ENCODE measurements around the gene TNF.

TNF gene

GRCh38 chr6:31556307-31556706 is 19.1 kb upstream of the TNF start:
- Histone ChIP-seq H3K27me3 (no peaks in the 10 kb centered on the region), H3K4me2 (peak overlapping the region; percentile 98), H3K9ac (peak overlapping the region; percentile 58), H3K4me3 (no peak overlapping the region), H3K27ac (peak overlapping the region; percentile 80), H3K36me3 (peaks cover 11% of the 10 kb centered on the region; the same call in 1 of the 2 replicates), H3K4me1 (peaks cover 86% of the 10 kb centered on the region), H3K9me3 (no peaks in the 10 kb centered on the region), H4K20me1 (no peaks in the 10 kb centered on the region)
- TF ChIP-seq Cebpa-rat (IDR thresholded peaks at IDR 0.05), result no peak

GRCh38 chr6:31557443-31558317 is 17.7 kb upstream of the TNF start:
- Histone ChIP-seq H3K9ac (peak overlapping the region; percentile 80), H3K9me3 (no peaks in the 10 kb centered on the region), H3K4me1 (peaks cover 92% of the 10 kb centered on the region), H3K27me3 (no peaks in the 10 kb centered on the region), H3K27ac (peak overlapping the region; percentile 96), H4K20me1 (no peaks in the 10 kb centered on the region), H3K4me3 (peak overlapping the region; percentile 61), H3K4me2 (peak overlapping the region; percentile 98), H3K36me3 (peaks cover 11% of the 10 kb centered on the region; the same call in 1 of the 2 replicates)
- no peak for TF ChIP-seq Cebpa-rat (IDR thresholded peaks at IDR 0.05)

GRCh38 chr6:31558318-31558625 is 17.1 kb upstream of the TNF start:
- H3K4me3 ChIP-seq, result peak overlapping the region; percentile 61
- H3K4me2 ChIP-seq, result peak overlapping the region; percentile 98
- peaks cover 98% of the 10 kb centered on the region for H3K4me1 ChIP-seq
- peaks cover 6% of the 10 kb centered on the region; the same call in 1 of the 2 replicates for H3K36me3 ChIP-seq
- H3K9ac ChIP-seq, result peak overlapping the region; percentile 80
- H4K20me1 ChIP-seq, result no peaks in the 10 kb centered on the region
- H3K27ac ChIP-seq, result peak overlapping the region; percentile 96
- TF ChIP-seq Cebpa-rat (IDR thresholded peaks at IDR 0.05), result no peak
- no peaks in the 10 kb centered on the region for H3K27me3 ChIP-seq
- H3K9me3 ChIP-seq, result no peaks in the 10 kb centered on the region

- no peak for TF ChIP-seq Cebpa-rat (IDR thresholded peaks at IDR 0.05)
- Histone ChIP-seq H3K36me3 (0 out of 2 replicates have a peak, but pooled peaks cover 4% of the 10 kb centered on the region), H4K20me1 (no peaks in the 10 kb centered on the region), H3K9me3 (no peaks in the 10 kb centered on the region), H3K27ac (peak overlapping the region; percentile 96), H3K4me1 (peaks cover 99% of the 10 kb centered on the region), H3K27me3 (no peaks in the 10 kb centered on the region), H3K4me2 (peak overlapping the region; percentile 98), H3K9ac (peak overlapping the region; percentile 80), H3K4me3 (peak overlapping the region; percentile 61)
Measured at GRCh38 chr6:31558631-31559500, 16.5 kb upstream of the TNF start.

GRCh38 chr6:31559606-31559957 is 15.8 kb upstream of the TNF start:
- Histone ChIP-seq H3K36me3 (no peaks in the 10 kb centered on the region), H3K4me2 (peak overlapping the region; percentile 98), H3K9ac (peak overlapping the region; percentile 80), H3K4me1 (peaks cover 100% of the 10 kb centered on the region), H3K4me3 (peak overlapping the region; percentile 61), H3K9me3 (no peaks in the 10 kb centered on the region), H3K27me3 (no peaks in the 10 kb centered on the region), H4K20me1 (no peaks in the 10 kb centered on the region), H3K27ac (peak overlapping the region; percentile 96)
- no peak for TF ChIP-seq Cebpa-rat (IDR thresholded peaks at IDR 0.05)

GRCh38 chr6:31559958-31560696 is 15.2 kb upstream of the TNF start:
- Histone ChIP-seq H3K27ac (peak overlapping the region; percentile 96), H3K27me3 (no peaks in the 10 kb centered on the region), H3K4me2 (peak overlapping the region; percentile 98), H3K9me3 (no peaks in the 10 kb centered on the region), H3K4me1 (peaks cover 100% of the 10 kb centered on the region), H3K4me3 (peak overlapping the region; percentile 61), H3K9ac (peak overlapping the region; percentile 80), H3K36me3 (no peaks in the 10 kb centered on the region), H4K20me1 (no peaks in the 10 kb centered on the region)
- TF ChIP-seq Cebpa-rat (IDR thresholded peaks at IDR 0.05), result no peak

- Histone ChIP-seq H3K36me3 (no peaks in the 10 kb centered on the region), H4K20me1 (no peaks in the 10 kb centered on the region), H3K4me2 (peak overlapping the region; percentile 98), H3K9me3 (no peaks in the 10 kb centered on the region), H3K4me1 (peaks cover 100% of the 10 kb centered on the region), H3K4me3 (peak overlapping the region; percentile 61), H3K27ac (peak overlapping the region; percentile 96), H3K9ac (peak overlapping the region; percentile 80), H3K27me3 (no peaks in the 10 kb centered on the region)
- no peak for TF ChIP-seq Cebpa-rat (IDR thresholded peaks at IDR 0.05)
Measured at GRCh38 chr6:31560697-31561058, 14.7 kb upstream of the TNF start.

GRCh38 chr6:31567531-31568370 is 7.6 kb upstream of the TNF start:
- no peak for TF ChIP-seq Cebpa-rat (IDR thresholded peaks at IDR 0.05)
- H3K27me3 ChIP-seq, result no peaks in the 10 kb centered on the region
- peak overlapping the region; percentile 94 for H3K27ac ChIP-seq
- no peaks in the 10 kb centered on the region for H4K20me1 ChIP-seq
- H3K4me2 ChIP-seq, result peak overlapping the region; percentile 98
- H3K4me3 ChIP-seq, result no peak overlapping the region
- H3K36me3 ChIP-seq, result no peaks in the 10 kb centered on the region
- H3K9me3 ChIP-seq, result no peaks in the 10 kb centered on the region
- H3K9ac ChIP-seq, result no peak overlapping the region
- H3K4me1 ChIP-seq, result peaks cover 99% of the 10 kb centered on the region

GRCh38 chr6:31568537-31568961 is 6.8 kb upstream of the TNF start:
- Histone ChIP-seq H3K27ac (peak overlapping the region; percentile 94), H4K20me1 (no peaks in the 10 kb centered on the region), H3K36me3 (no peaks in the 10 kb centered on the region), H3K9me3 (no peaks in the 10 kb centered on the region), H3K4me1 (peaks cover 99% of the 10 kb centered on the region), H3K9ac (no peak overlapping the region), H3K4me2 (peak overlapping the region; percentile 98), H3K27me3 (no peaks in the 10 kb centered on the region), H3K4me3 (no peak overlapping the region)
- TF ChIP-seq Cebpa-rat (IDR thresholded peaks at IDR 0.05), result no peak

All from BLaER1 (cell line).